ENCODE data around the gene CD93. TPM values are rescaled to one million over a fixed set of nuclear protein-coding genes. Genes with fewer than 3 reads are reported as not detected.

CD93 gene
- total and polyA plus RNA-seq, 2 donors (not counting 1 experiment from before 2014, with no cell fraction given) = 0.01 TPM; not detected in 1

DNA sequence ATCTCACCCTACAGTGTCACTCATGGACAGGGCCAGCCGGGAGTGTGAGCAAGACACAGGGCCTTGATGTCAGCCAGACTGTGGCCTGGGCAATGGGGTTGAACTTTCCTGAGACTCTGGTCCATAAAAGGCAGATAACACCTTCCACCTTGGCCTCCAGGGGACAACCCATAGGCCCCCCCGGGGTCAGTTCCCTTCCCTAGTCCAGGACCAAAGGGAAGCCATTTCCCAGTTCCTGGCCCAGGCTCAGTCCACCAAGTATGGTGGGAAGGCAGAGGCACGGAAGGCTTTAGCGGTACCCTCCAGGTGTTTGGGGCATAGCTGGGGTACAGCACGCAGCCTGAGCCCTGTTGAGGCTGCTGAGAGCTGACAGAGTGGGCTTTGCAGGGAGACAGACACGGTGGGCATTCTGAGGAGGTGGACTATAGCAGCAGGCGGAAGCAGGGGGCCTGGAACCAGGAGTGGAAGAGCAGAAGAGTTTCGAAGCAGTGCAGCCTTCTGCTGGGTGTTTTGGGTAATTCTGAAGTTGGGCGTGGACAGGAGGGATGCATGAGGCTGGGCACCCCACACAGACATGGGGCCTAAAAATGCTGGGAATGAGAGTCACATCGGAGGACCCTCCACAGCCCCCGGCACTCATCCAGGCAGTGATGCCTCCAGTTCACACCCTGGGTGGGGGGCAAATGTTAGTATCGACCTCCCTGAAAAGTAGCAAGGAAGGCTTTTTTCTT is 43.9 kb upstream of the CD93 start:
- H3K4me1 ChIP-seq (ENCODE audit: control insufficient read depth, extremely low read depth, insufficient read depth, low read length) = peaks cover 4% of the 10 kb centered on the region
- no peak overlapping the region for H2AFZ ChIP-seq (ENCODE audit: low read length)
- no peaks in the 10 kb centered on the region for H4K20me1 ChIP-seq (ENCODE audit: control insufficient read depth, extremely low read depth, insufficient read depth, low read length)
- H3K4me3 ChIP-seq (replicated peaks in 1 of 4; ENCODE audit: control extremely low read depth in 1 of 4, insufficient read depth in 1 of 4, low read depth in 3 of 4, low read length in 4 of 4) = no peak overlapping the region
- H3K27me3 ChIP-seq (ENCODE audit: control insufficient read depth, insufficient read depth, low read length) = no peaks in the 10 kb centered on the region
- TF ChIP-seq EZH2 (IDR thresholded peaks at IDR 0.05; ENCODE audit: low read length, missing control alignments) = no peak
- TF ChIP-seq, protein P1, sequence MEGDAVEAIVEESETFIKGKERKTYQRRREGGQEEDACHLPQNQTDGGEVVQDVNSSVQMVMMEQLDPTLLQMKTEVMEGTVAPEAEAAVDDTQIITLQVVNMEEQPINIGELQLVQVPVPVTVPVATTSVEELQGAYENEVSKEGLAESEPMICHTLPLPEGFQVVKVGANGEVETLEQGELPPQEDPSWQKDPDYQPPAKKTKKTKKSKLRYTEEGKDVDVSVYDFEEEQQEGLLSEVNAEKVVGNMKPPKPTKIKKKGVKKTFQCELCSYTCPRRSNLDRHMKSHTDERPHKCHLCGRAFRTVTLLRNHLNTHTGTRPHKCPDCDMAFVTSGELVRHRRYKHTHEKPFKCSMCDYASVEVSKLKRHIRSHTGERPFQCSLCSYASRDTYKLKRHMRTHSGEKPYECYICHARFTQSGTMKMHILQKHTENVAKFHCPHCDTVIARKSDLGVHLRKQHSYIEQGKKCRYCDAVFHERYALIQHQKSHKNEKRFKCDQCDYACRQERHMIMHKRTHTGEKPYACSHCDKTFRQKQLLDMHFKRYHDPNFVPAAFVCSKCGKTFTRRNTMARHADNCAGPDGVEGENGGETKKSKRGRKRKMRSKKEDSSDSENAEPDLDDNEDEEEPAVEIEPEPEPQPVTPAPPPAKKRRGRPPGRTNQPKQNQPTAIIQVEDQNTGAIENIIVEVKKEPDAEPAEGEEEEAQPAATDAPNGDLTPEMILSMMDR (conservative IDR thresholded peaks at IDR 0.05 in 1 of 2, IDR thresholded peaks at IDR 0.05 in 1 of 2; ENCODE audit: low read depth in 1 of 2, low read length in 2 of 2) = no peak
- H3K9ac ChIP-seq (ENCODE audit: insufficient read depth, low read length) = no peak overlapping the region
- no peak for DNase-seq (ENCODE audit: low read depth in 2 of 2)
- H3K27ac ChIP-seq (ENCODE audit: insufficient read depth, low read length) = no peak overlapping the region
- H3K79me2 ChIP-seq (ENCODE audit: control insufficient read depth, insufficient read depth, low read length) = no peaks in the 10 kb centered on the region
- no peaks in the 10 kb centered on the region for H3K36me3 ChIP-seq (ENCODE audit: control insufficient read depth, insufficient read depth, low read length)
- no peaks in the 10 kb centered on the region for H3K9me3 ChIP-seq (ENCODE audit: control insufficient read depth, insufficient read depth, low read depth, low read length)
- no peak overlapping the region for H3K4me2 ChIP-seq (ENCODE audit: extremely low read depth, insufficient read depth, low read length)

DNA sequence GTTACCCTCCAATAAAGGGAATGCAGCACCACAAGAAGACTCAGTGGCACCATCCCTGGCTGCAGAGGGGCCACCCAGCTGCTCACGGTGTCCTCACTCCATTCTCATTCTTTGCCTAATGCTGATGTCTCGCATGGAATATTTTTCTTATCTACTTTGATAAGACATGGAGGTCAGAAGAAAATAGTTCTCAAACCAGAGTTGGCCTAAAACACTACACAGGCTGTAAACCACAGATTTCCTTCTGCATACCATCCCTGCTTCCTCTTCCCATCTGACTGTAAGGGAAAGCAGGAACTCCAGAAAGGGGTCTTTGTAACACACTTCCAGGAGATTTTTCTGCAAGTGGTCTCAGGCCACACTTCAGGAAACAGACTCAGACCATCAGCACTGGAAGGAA is 43.1 kb upstream of the CD93 start:
- no peak overlapping the region for H3K4me2 ChIP-seq (ENCODE audit: extremely low read depth, insufficient read depth, low read length)
- no peaks in the 10 kb centered on the region for H3K36me3 ChIP-seq (ENCODE audit: control insufficient read depth, insufficient read depth, low read length)
- peak in 1 of 2 donors; percentile 31 for DNase-seq (ENCODE audit: low read depth in 2 of 2)
- H3K4me3 ChIP-seq (replicated peaks in 1 of 4; ENCODE audit: control extremely low read depth in 1 of 4, insufficient read depth in 1 of 4, low read depth in 3 of 4, low read length in 4 of 4) = no peak overlapping the region
- H3K9me3 ChIP-seq (ENCODE audit: control insufficient read depth, insufficient read depth, low read depth, low read length) = no peaks in the 10 kb centered on the region
- H2AFZ ChIP-seq (ENCODE audit: low read length) = no peak overlapping the region
- H3K4me1 ChIP-seq (ENCODE audit: control insufficient read depth, extremely low read depth, insufficient read depth, low read length) = peaks cover 4% of the 10 kb centered on the region
- TF ChIP-seq EZH2 (IDR thresholded peaks at IDR 0.05; ENCODE audit: low read length, missing control alignments) = no peak
- TF ChIP-seq, protein P1 (conservative IDR thresholded peaks at IDR 0.05 in 1 of 2, IDR thresholded peaks at IDR 0.05 in 1 of 2; ENCODE audit: low read depth in 1 of 2, low read length in 2 of 2) = no peak
- no peak overlapping the region for H3K9ac ChIP-seq (ENCODE audit: insufficient read depth, low read length)
- H3K27ac ChIP-seq (ENCODE audit: insufficient read depth, low read length) = no peak overlapping the region
- no peaks in the 10 kb centered on the region for H3K27me3 ChIP-seq (ENCODE audit: control insufficient read depth, insufficient read depth, low read length)
- H4K20me1 ChIP-seq (ENCODE audit: control insufficient read depth, extremely low read depth, insufficient read depth, low read length) = no peaks in the 10 kb centered on the region
- no peaks in the 10 kb centered on the region for H3K79me2 ChIP-seq (ENCODE audit: control insufficient read depth, insufficient read depth, low read length)

DNA sequence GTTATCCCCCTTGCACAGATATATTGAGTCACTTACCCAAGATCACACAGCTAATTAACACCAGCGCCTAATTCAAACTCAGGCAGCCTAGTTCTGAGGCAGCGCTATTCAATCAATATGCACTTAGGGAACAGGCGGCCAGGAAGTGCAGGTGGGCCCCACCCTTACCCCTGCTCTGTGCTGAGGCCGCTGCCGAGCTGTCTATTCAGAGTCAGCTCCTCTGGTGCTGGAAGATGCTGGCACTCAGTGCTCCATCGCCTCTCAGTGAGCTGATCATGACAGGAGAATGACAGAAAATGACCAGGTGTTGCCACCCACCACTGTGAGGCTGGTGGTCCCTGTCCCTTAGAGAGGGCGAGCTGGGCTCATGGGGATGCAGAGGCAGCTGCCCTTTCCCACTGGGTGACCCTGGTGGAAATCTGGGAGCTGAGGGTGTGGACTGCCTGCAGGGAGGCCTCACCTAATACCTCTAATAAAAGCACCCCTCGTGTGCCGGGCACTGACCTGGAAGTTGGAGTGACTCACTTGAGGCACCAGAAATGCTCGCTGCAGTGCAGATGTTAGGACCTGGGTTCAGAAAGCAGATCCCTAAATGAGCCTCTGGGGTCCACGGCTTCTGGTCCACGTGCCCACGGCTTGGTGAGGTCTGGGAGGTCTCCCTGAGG is 42.5 kb upstream of the CD93 start:
- H3K36me3 ChIP-seq (ENCODE audit: control insufficient read depth, insufficient read depth, low read length) = no peaks in the 10 kb centered on the region
- H2AFZ ChIP-seq (ENCODE audit: low read length) = no peak overlapping the region
- H3K4me1 ChIP-seq (ENCODE audit: control insufficient read depth, extremely low read depth, insufficient read depth, low read length) = peaks cover 4% of the 10 kb centered on the region
- H3K9me3 ChIP-seq (ENCODE audit: control insufficient read depth, insufficient read depth, low read depth, low read length) = no peaks in the 10 kb centered on the region
- TF ChIP-seq, protein P1 (conservative IDR thresholded peaks at IDR 0.05 in 1 of 2, IDR thresholded peaks at IDR 0.05 in 1 of 2; ENCODE audit: low read depth in 1 of 2, low read length in 2 of 2) = no peak
- no peak for TF ChIP-seq EZH2 (IDR thresholded peaks at IDR 0.05; ENCODE audit: low read length, missing control alignments)
- no peaks in the 10 kb centered on the region for H3K79me2 ChIP-seq (ENCODE audit: control insufficient read depth, insufficient read depth, low read length)
- H3K27ac ChIP-seq (ENCODE audit: insufficient read depth, low read length) = no peak overlapping the region
- no peaks in the 10 kb centered on the region for H4K20me1 ChIP-seq (ENCODE audit: control insufficient read depth, extremely low read depth, insufficient read depth, low read length)
- no peak overlapping the region for H3K4me2 ChIP-seq (ENCODE audit: extremely low read depth, insufficient read depth, low read length)
- H3K9ac ChIP-seq (ENCODE audit: insufficient read depth, low read length) = no peak overlapping the region
- no peaks in the 10 kb centered on the region for H3K27me3 ChIP-seq (ENCODE audit: control insufficient read depth, insufficient read depth, low read length)
- DNase-seq (ENCODE audit: low read depth in 2 of 2) = no peak
- H3K4me3 ChIP-seq (replicated peaks in 1 of 4; ENCODE audit: control extremely low read depth in 1 of 4, insufficient read depth in 1 of 4, low read depth in 3 of 4, low read length in 4 of 4) = no peak overlapping the region
